H1 (cell line): ENCODE measurements around the gene CSNK1G3. TPM values are rescaled to one million over a fixed set of nuclear protein-coding genes. Genes with fewer than 3 reads are reported as not detected.

Experiments used
- CTCF ChIA-PET: fragments of 300-600 bp; sonication (Branson Sonifier 250); formaldehyde crosslinking; loops from one replicate; lab custom pipeline; 2021; ENCODE audit not compliant: partially characterized antibody; lab: Charles Lee
- POLR2A ChIA-PET: fragments of 300-600 bp; sonication (Branson Sonifier 250); formaldehyde crosslinking; loops from one replicate; lab custom pipeline; 2021; ENCODE audit warnings: inconsistent platforms; ENCODE audit not compliant: partially characterized antibody; lab: Charles Lee
- DNase-seq, 2 experiments: peaks; one replicate each; pipeline versions ENCODE4 v3.0.0 to v3.0.0-alpha.2; 2010 to 2022; ENCODE audit warnings: low spot score in 2 of 2, low read depth in 1 of 2, mixed read lengths in 1 of 2
- FAIRE-seq: peaks from 2 replicates; lab custom pipeline; 2011; peaks lifted over from hg19 to GRCh38; lab: Jason Lieb, UNC
- H2AFZ ChIP-seq: 2 replicates; pipeline ENCODE4 v1.8.1; 2012; ENCODE audit warnings: low read length, inconsistent platforms
- H2AK5ac ChIP-seq: 2 replicates; pipeline ENCODE4 v1.6.1; 2013; ENCODE audit warnings: low read depth, low read length
- H2BK120ac ChIP-seq: replicated peaks from 2 replicates; pipeline ENCODE3; 2013; ENCODE audit warnings: low read depth, low read length, inconsistent platforms
- H2BK12ac ChIP-seq: 2 replicates; pipeline ENCODE4 v1.6.1; 2013; ENCODE audit warnings: low read depth, low read length
- H2BK15ac ChIP-seq: 2 replicates; pipeline ENCODE4 v1.6.1; 2013; ENCODE audit warnings: low read length
- H2BK20ac ChIP-seq: 2 replicates; pipeline ENCODE4 v1.6.1; 2013; ENCODE audit warnings: low read length
- H2BK5ac ChIP-seq: 2 replicates; pipeline ENCODE4 v1.6.1; 2013; ENCODE audit warnings: low read depth, low read length
- H3K14ac ChIP-seq: 2 replicates; pipeline ENCODE4 v1.6.1; 2013; ENCODE audit warnings: inconsistent platforms; ENCODE audit not compliant: insufficient read length
- H3K18ac ChIP-seq: 2 replicates; pipeline ENCODE4 v1.6.1; 2013; ENCODE audit warnings: low read length; ENCODE audit errors: extremely low read depth
- H3K23ac ChIP-seq: 2 replicates; pipeline ENCODE4 v1.6.1; 2013; ENCODE audit warnings: inconsistent platforms; ENCODE audit not compliant: insufficient read length
- H3K23me2 ChIP-seq: 2 replicates; pipeline ENCODE4 v1.6.1; 2013; ENCODE audit warnings: low read depth, low read length
- H3K27ac ChIP-seq: 2 replicates; pipeline ENCODE4 v1.6.1; 2011; ENCODE audit warnings: low read depth, low read length, inconsistent platforms
- H3K27me3 ChIP-seq, 4 experiments: replicated peaks in 1 of 4; 1 replicate in 1 of 4; 2 replicates in 3 of 4; pipeline versions ENCODE4 v1.6.1 to v1.8.1; 2011 to 2013; ENCODE audit warnings: low read length in 3 of 4, mild to moderate bottlenecking in 3 of 4, inconsistent platforms in 2 of 4, mixed read lengths in 2 of 4, moderate library complexity in 1 of 4; ENCODE audit not compliant: control insufficient read depth in 3 of 4, insufficient read depth in 3 of 4; ENCODE audit errors: extremely low read depth in 1 of 4
- H3K36me3 ChIP-seq, 4 experiments: 2 replicates each; pipeline versions ENCODE4 v1.6.1 to v1.8.1; 2011 to 2013; ENCODE audit warnings: mild to moderate bottlenecking in 4 of 4, low read length in 3 of 4, moderate library complexity in 2 of 4, control low read depth in 1 of 4, inconsistent platforms in 1 of 4; ENCODE audit not compliant: insufficient read depth in 4 of 4, control insufficient read depth in 2 of 4
- H3K4ac ChIP-seq: replicated peaks from 2 replicates; pipeline ENCODE3; 2013; ENCODE audit warnings: low read length, low read depth, mixed read lengths, inconsistent platforms; ENCODE audit not compliant: insufficient read length
- H3K4me1 ChIP-seq, 4 experiments: replicated peaks in 1 of 4; 1 replicate in 1 of 4; 2 replicates in 3 of 4; pipeline versions ENCODE4 v1.6.1 to v1.8.1; 2011 to 2013; ENCODE audit warnings: low read length in 3 of 4, inconsistent platforms in 2 of 4, mixed read lengths in 1 of 4; ENCODE audit not compliant: insufficient read depth in 4 of 4, control insufficient read depth in 3 of 4
- H3K4me2 ChIP-seq, 2 experiments: 2 replicates each; pipeline versions ENCODE4 v1.6.1 to v1.8.1; 2011 to 2013; ENCODE audit warnings: low read depth in 2 of 2, low read length in 2 of 2, control low read depth in 1 of 2, inconsistent platforms in 1 of 2, mild to moderate bottlenecking in 1 of 2; ENCODE audit not compliant: insufficient read depth in 1 of 2
- H3K4me3 ChIP-seq, 4 experiments: fragments of 200-600, 300-600 bp in 1 of 4; sonication (generic), shearing (Covaris generic), sonication (Bioruptor Twin) in 1 of 4; 2 replicates each; pipeline versions ENCODE4 v1.5.1 to v1.8.1; 2011 to 2016; ENCODE audit warnings: low read length in 4 of 4, low read depth in 3 of 4, control low read depth in 2 of 4, inconsistent platforms in 2 of 4, mild to moderate bottlenecking in 2 of 4, mixed read lengths in 1 of 4, moderate library complexity in 1 of 4; ENCODE audit not compliant: insufficient read depth in 2 of 4; ENCODE audit errors: extremely low read depth in 1 of 4
- H3K56ac ChIP-seq: replicated peaks from 2 replicates; pipeline ENCODE3; 2013; ENCODE audit warnings: low read depth, mild to moderate bottlenecking, mixed read lengths, low read length, inconsistent platforms; ENCODE audit not compliant: insufficient read length
- H3K79me1 ChIP-seq: 2 replicates; pipeline ENCODE4 v1.6.1; 2013; ENCODE audit warnings: low read depth, low read length, control low read depth
- H3K79me2 ChIP-seq, 2 experiments: 2 replicates each; pipeline versions ENCODE4 v1.6.1 to v1.8.1; 2012 to 2013; ENCODE audit warnings: low read length in 2 of 2, mild to moderate bottlenecking in 2 of 2, inconsistent platforms in 1 of 2; ENCODE audit not compliant: insufficient read depth in 2 of 2, control insufficient read depth in 1 of 2
- H3K9ac ChIP-seq, 4 experiments: replicated peaks in 1 of 4; 1 replicate in 1 of 4; 2 replicates in 3 of 4; pipeline versions ENCODE4 v1.6.1 to v1.8.1; 2011 to 2013; ENCODE audit warnings: low read depth in 3 of 4, low read length in 3 of 4, control low read depth in 2 of 4, mild to moderate bottlenecking in 2 of 4, moderate library complexity in 2 of 4, inconsistent platforms in 1 of 4; ENCODE audit errors: extremely low read depth in 1 of 4
- H3K9me3 ChIP-seq, 2 experiments: 2 replicates each; pipeline versions ENCODE4 v1.6.1 to v1.8.1; 2012 to 2013; ENCODE audit warnings: mild to moderate bottlenecking in 2 of 2, moderate library complexity in 2 of 2, control low read depth in 1 of 2, inconsistent platforms in 1 of 2, low read depth in 1 of 2, low read length in 1 of 2, mixed read lengths in 1 of 2; ENCODE audit not compliant: insufficient read depth in 2 of 2
- H4K20me1 ChIP-seq, 2 experiments: replicated peaks in 1 of 2; 2 replicates each; pipeline versions ENCODE3 to v1.8.1; 2011 to 2013; ENCODE audit warnings: inconsistent platforms in 2 of 2, low read length in 2 of 2, mild to moderate bottlenecking in 1 of 2; ENCODE audit not compliant: insufficient read depth in 2 of 2, control insufficient read depth in 1 of 2
- H4K5ac ChIP-seq: 2 replicates; pipeline ENCODE4 v1.6.1; 2013; ENCODE audit warnings: low read length, low read depth, mixed read lengths, inconsistent platforms; ENCODE audit not compliant: insufficient read length
- H4K8ac ChIP-seq: 2 replicates; pipeline ENCODE4 v1.8.0; 2013; ENCODE audit warnings: mild to moderate bottlenecking, moderate library complexity, low read length, inconsistent platforms; ENCODE audit not compliant: insufficient read depth; ENCODE audit errors: extremely low read depth
- H4K91ac ChIP-seq: replicated peaks from 2 replicates; pipeline ENCODE3; 2013; ENCODE audit warnings: low read length, mixed read lengths, inconsistent platforms; ENCODE audit not compliant: insufficient read length
- CEBPB ChIP-seq: IDR thresholded peaks from 2 replicates; pipeline ENCODE4 v1.6.1; 2012; ENCODE audit warnings: low read depth, low read length
- KDM4A ChIP-seq: IDR thresholded peaks from one replicate; pipeline ENCODE4 v1.7.1; 2012; ENCODE audit warnings: low read depth, mild to moderate bottlenecking, moderate library complexity, low read length, inconsistent platforms; ENCODE audit not compliant: severe bottlenecking
- MAX ChIP-seq: IDR thresholded peaks from 2 replicates; pipeline ENCODE4 v1.6.1; 2012; ENCODE audit warnings: inconsistent platforms
- WGBS, 2 experiments: shearing (Covaris generic) in 1 of 2; methylation state at CpG; one replicate each; pipeline versions ENCODE4 v1.1.6 to v1.1.7; 2013 to 2015; ENCODE audit warnings: low lambda C conversion rate in 2 of 2, mixed read lengths in 2 of 2, inconsistent platforms in 1 of 2, low coverage in 1 of 2, missing lambda C conversion rate in 1 of 2; ENCODE audit not compliant: insufficient replicate concordance in 2 of 2, insufficient coverage in 1 of 2, insufficient read length in 1 of 2; ENCODE audit errors: extremely low coverage in 1 of 2, missing lambda C conversion rate in 1 of 2; 5-methylcytosine and 5-hydroxymethylcytosine counted together
- polyA plus RNA-seq, 7 experiments: library from polyadenylated mRNA; depleted of rRNA in 3 of 7; stranded (reverse) in 5 of 7; unstranded in 2 of 7; fragments of >200 nt in 5 of 7; fragments of 200-250 nt in 2 of 7; gene quantifications; 1 replicate in 5 of 7; 2 replicates in 1 of 7; 4 replicates in 1 of 7; pipeline versions ENCODE4 v1.2.1 to v1.2.3, GENCODE V29; 2011 to 2013; ENCODE audit warnings: missing spikeins in 2 of 7, mixed read lengths in 2 of 7
- total RNA-seq: library from RNA; stranded (reverse); fragmentation: NEBNext Ultra II Directional; extraction: Animal tissue kit (Norgen Biotek cat#: 25700); gene quantifications from 2 replicates; pipeline ENCODE4 v1.2.1, GENCODE V29; 2021

CSNK1G3 gene
- total and polyA plus RNA-seq, 2 of the 8 experiments (the other 6 are each of a cell fraction or from before 2014, with no cell fraction given): 10.6 to 58.9 TPM

- Histone ChIP-seq H3K79me2 (peaks cover 0 to 27% of the 10 kb centered on the region in 2 experiments; a peak in 1 of 4 replicates), H4K5ac (no peak overlapping the region), H3K4ac (no peak overlapping the region), H3K27me3 (no peaks in the 10 kb centered on the region), H4K20me1 (peaks cover 0 to 2% of the 10 kb centered on the region in 2 experiments), H2AK5ac (no peak overlapping the region), H3K27ac (no peak overlapping the region), H3K4me3 (peak overlapping the region in 1 of 4 experiments; percentile 4; a peak in 1 of 8 replicates), H3K9me3 (no peaks in the 10 kb centered on the region), H3K36me3 (no peaks in the 10 kb centered on the region), H3K56ac (no peak overlapping the region), H2BK120ac (no peak overlapping the region), H3K4me2 (peak overlapping the region in 1 of 2 experiments; percentile 7; a peak in 2 of 4 replicates), H2BK5ac (no peak overlapping the region), H3K4me1 (peaks cover 0 to 2% (median 0%) of the 10 kb centered on the region in 4 experiments; a peak in 1 of 7 replicates), H3K79me1 (0 out of 2 replicates have a peak, but pooled peaks cover 2% of the 10 kb centered on the region), H3K23me2 (no peaks in the 10 kb centered on the region), H2BK15ac (no peak overlapping the region), H2BK12ac (no peak overlapping the region), H4K8ac (no peak overlapping the region), H2AFZ (no peak overlapping the region), H2BK20ac (no peak overlapping the region), H3K14ac (no peak overlapping the region), H3K23ac (no peak overlapping the region), H4K91ac (no peak overlapping the region), H3K9ac (no peak overlapping the region), H3K18ac (no peak overlapping the region)
- CTCF ChIA-PET: interaction anchor here (0.6 kb wide), 1 partner anchor 25 kb away, joined by 3 read pairs; no protein-coding TSS in a partner anchor
- 70% methylated on average over 1 of the region's 1 CpG; no CpG with 5 or more reads in 1 of the 2 experiments for WGBS, 2 experiments
- DNase-seq (no peak), FAIRE-seq (no peak)
- no peak for TF ChIP-seq MAX
- peak; percentile 82 for TF ChIP-seq CEBPB
- TF ChIP-seq KDM4A: no peak
- POLR2A ChIA-PET: interaction anchor here (1.1 kb wide), 1 partner anchor 1421 kb away, joined by 3 read pairs; no protein-coding TSS in a partner anchor
Observed at GRCh38 chr5:123559434-123559775, 47.4 kb downstream of the CSNK1G3 start.
